Trophoblast cell (in vitro differentiated cells and primary cell): Measurements from ENCODE around the gene ODC1.
"Not testable (repeated sequence)": the region's sequence is repeated elsewhere in the genome, so short reads cannot be mapped to it uniquely, and the experiment has no call there.

Experiments used
- DNase-seq, 2 donors: peaks; one replicate each; pipeline ENCODE4 v3.0.0-alpha.2; 2016
- H2AFZ ChIP-seq: 2 replicates; pipeline ENCODE4 v1.6.1; 2013; ENCODE audit warnings: low read length, moderate library complexity, mild to moderate bottlenecking; ENCODE audit not compliant: insufficient read depth, poor library complexity
- H2AK5ac ChIP-seq: 2 replicates; pipeline ENCODE4 v1.6.1; 2013; ENCODE audit warnings: mild to moderate bottlenecking, low read length
- H2BK120ac ChIP-seq: 2 replicates; pipeline ENCODE4 v1.6.1; 2013; ENCODE audit warnings: low read length, mild to moderate bottlenecking, moderate library complexity; ENCODE audit not compliant: insufficient read depth, poor library complexity
- H2BK12ac ChIP-seq: 2 replicates; pipeline ENCODE4 v1.6.1; 2013; ENCODE audit warnings: mild to moderate bottlenecking, low read length, moderate library complexity
- H2BK5ac ChIP-seq: 2 replicates; pipeline ENCODE4 v1.6.1; 2013; ENCODE audit warnings: low read length, low read depth, moderate library complexity, mild to moderate bottlenecking; ENCODE audit not compliant: poor library complexity
- H3K14ac ChIP-seq: 2 replicates; pipeline ENCODE4 v1.6.1; 2013; ENCODE audit warnings: mild to moderate bottlenecking, low read length
- H3K18ac ChIP-seq: 2 replicates; pipeline ENCODE4 v1.6.1; 2013; ENCODE audit warnings: mild to moderate bottlenecking, low read length
- H3K23ac ChIP-seq: 2 replicates; pipeline ENCODE4 v1.6.1; 2013; ENCODE audit warnings: low read length
- H3K27ac ChIP-seq: 2 replicates; pipeline ENCODE4 v1.5.1; 2013; ENCODE audit warnings: low read depth, mild to moderate bottlenecking, inconsistent platforms, low read length, moderate library complexity
- H3K27me3 ChIP-seq: 2 replicates; pipeline ENCODE4 v1.6.1; 2013; ENCODE audit warnings: inconsistent platforms, mild to moderate bottlenecking, low read length, moderate library complexity; ENCODE audit not compliant: insufficient read depth
- H3K36me3 ChIP-seq, 2 experiments: 1 replicate in 1 of 2; 2 replicates in 1 of 2; pipeline ENCODE4 v1.6.1; 2013; ENCODE audit warnings: low read length in 2 of 2, mild to moderate bottlenecking in 2 of 2, moderate library complexity in 1 of 2; ENCODE audit not compliant: insufficient read depth in 2 of 2, control insufficient read depth in 1 of 2
- H3K4ac ChIP-seq: 2 replicates; pipeline ENCODE4 v1.6.1; 2013; ENCODE audit warnings: low read depth, mild to moderate bottlenecking, low read length, moderate library complexity
- H3K4me1 ChIP-seq, 2 experiments: 1 replicate in 1 of 2; 2 replicates in 1 of 2; pipeline ENCODE4 v1.6.1; 2013; ENCODE audit warnings: low read length in 2 of 2, mild to moderate bottlenecking in 2 of 2, moderate library complexity in 1 of 2; ENCODE audit not compliant: insufficient read depth in 2 of 2, control insufficient read depth in 1 of 2
- H3K4me2 ChIP-seq: 2 replicates; pipeline ENCODE4 v1.6.1; 2013; ENCODE audit warnings: inconsistent platforms, mild to moderate bottlenecking, low read length, moderate library complexity
- H3K4me3 ChIP-seq: 2 replicates; pipeline ENCODE4 v1.5.1; 2013; ENCODE audit warnings: mild to moderate bottlenecking, low read depth, low read length, inconsistent platforms
- H3K79me1 ChIP-seq: one replicate; pipeline ENCODE4 v1.6.1; 2013; ENCODE audit warnings: low read length
- H3K79me2 ChIP-seq: 2 replicates; pipeline ENCODE4 v1.6.1; 2013; ENCODE audit warnings: low read length, mild to moderate bottlenecking; ENCODE audit not compliant: control insufficient read depth, insufficient read depth, poor library complexity
- H3K9ac ChIP-seq: 2 replicates; pipeline ENCODE4 v1.6.1; 2013; ENCODE audit warnings: mild to moderate bottlenecking, low read length
- H3K9me3 ChIP-seq: 2 replicates; pipeline ENCODE4 v1.6.1; 2013; ENCODE audit warnings: low read depth, mild to moderate bottlenecking, control low read depth, inconsistent platforms, low read length; ENCODE audit not compliant: insufficient read depth
- H4K12ac ChIP-seq: 2 replicates; pipeline ENCODE4 v1.6.1; 2013; ENCODE audit warnings: low read depth, mild to moderate bottlenecking, low read length, moderate library complexity
- H4K8ac ChIP-seq: 2 replicates; pipeline ENCODE4 v1.6.1; 2013; ENCODE audit warnings: low read depth, mild to moderate bottlenecking, low read length, moderate library complexity
- H4K91ac ChIP-seq: one replicate; pipeline ENCODE4 v1.6.1; 2013; ENCODE audit warnings: low read depth, mild to moderate bottlenecking, low read length, moderate library complexity
- WGBS: extraction: QIAGEN DNeasy Blood & Tissue Kit; methylation state at CpG from one replicate; pipeline ENCODE4 v1.1.7; 2013; ENCODE audit warnings: missing lambda C conversion rate; ENCODE audit not compliant: insufficient read length, insufficient coverage; ENCODE audit errors: extremely low coverage; 5-methylcytosine and 5-hydroxymethylcytosine counted together

ODC1 gene

DNA sequence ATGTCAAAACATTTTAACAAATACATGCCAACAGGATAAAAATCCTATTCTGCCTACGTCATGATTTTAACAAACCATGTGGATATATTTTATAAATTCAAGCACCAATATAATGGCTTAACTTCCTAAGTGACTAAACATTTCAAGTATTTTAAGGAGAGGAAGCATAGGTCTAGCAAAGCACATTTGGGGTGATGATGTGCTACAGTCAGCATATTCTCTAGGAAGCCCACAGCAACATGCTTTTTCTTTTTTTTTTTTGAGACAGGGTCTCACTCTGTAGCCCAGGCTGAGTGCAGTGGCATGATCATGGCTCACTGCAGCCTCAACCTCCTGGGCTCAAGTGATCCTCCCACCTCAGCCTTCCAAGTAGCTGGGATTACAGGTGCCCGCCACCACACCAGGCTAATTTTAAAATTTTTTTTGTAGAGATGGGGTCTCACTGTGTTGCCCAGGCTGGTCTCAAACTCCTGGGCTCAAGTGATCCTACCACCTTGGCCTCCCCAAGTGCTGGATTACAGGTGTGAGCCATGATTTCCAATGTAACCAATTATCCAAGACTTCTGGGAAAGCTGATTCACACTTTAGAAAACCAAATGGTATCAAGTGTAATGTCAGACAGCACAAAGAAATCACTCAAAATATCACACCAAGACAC is 5.5 kb downstream of the ODC1 start:
- not testable (repeated sequence) for H4K8ac ChIP-seq, H4K12ac ChIP-seq, H3K9ac ChIP-seq, H3K79me2 ChIP-seq, H3K79me1 ChIP-seq, H2BK5ac ChIP-seq, DNase-seq, H3K9me3 ChIP-seq, H3K4me3 ChIP-seq, H3K18ac ChIP-seq, H3K4me1 ChIP-seq, H2BK12ac ChIP-seq, H2AFZ ChIP-seq, H3K27me3 ChIP-seq, H3K27ac ChIP-seq, H3K4ac ChIP-seq, H2BK120ac ChIP-seq, H2AK5ac ChIP-seq, H3K23ac ChIP-seq, H3K14ac ChIP-seq, H3K4me2 ChIP-seq, H4K91ac ChIP-seq
- no CpG with 5 or more reads among the region's 2 CpGs for WGBS
- peaks cover 25 to 41% of the 10 kb centered on the region in 2 experiments for H3K36me3 ChIP-seq

DNA sequence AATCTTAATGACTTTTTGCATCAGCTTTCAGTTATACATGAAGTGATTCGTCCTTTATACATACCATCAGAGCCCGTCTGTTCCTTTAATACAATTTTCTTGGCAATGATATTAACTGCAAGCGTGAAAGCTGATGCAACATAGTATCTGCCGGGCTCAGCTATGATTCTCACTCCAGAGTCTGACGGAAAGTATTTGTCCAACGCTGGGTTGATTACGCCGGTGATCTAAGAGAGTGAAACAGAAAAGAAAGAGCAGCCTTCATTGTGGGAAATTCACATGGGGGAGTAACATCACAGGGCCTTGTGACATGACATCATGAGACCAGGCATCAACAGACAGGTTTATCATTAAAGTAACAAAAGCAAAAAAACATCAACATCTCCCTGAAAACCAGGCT is 6.2 kb downstream of the ODC1 start:
- peaks cover 2% of the 10 kb centered on the region for H3K9me3 ChIP-seq
- no peak overlapping the region for H2AFZ ChIP-seq
- no peak overlapping the region for H3K4me2 ChIP-seq
- no peak overlapping the region for H2BK12ac ChIP-seq
- H3K27ac ChIP-seq: no peak overlapping the region
- H3K4ac ChIP-seq: no peak overlapping the region
- no peak overlapping the region for H4K91ac ChIP-seq
- peaks cover 2% of the 10 kb centered on the region for H3K79me2 ChIP-seq
- WGBS: no CpG with 5 or more reads among the region's 8 CpGs
- no peak overlapping the region for H3K9ac ChIP-seq
- DNase-seq: no peak
- H2BK120ac ChIP-seq: no peak overlapping the region
- no peaks in the 10 kb centered on the region for H3K79me1 ChIP-seq
- no peaks in the 10 kb centered on the region for H3K4me1 ChIP-seq
- no peak overlapping the region for H2AK5ac ChIP-seq
- H3K14ac ChIP-seq: no peak overlapping the region
- no peak overlapping the region for H2BK5ac ChIP-seq
- peaks cover 25 to 41% of the 10 kb centered on the region in 2 experiments for H3K36me3 ChIP-seq
- H4K12ac ChIP-seq: no peak overlapping the region
- H3K18ac ChIP-seq: no peak overlapping the region
- no peaks in the 10 kb centered on the region for H3K27me3 ChIP-seq
- H4K8ac ChIP-seq: no peak overlapping the region
- no peak overlapping the region for H3K4me3 ChIP-seq
- no peak overlapping the region for H3K23ac ChIP-seq

GRCh38 chr2:10440736-10441135 is 7.4 kb downstream of the ODC1 start:
- Histone ChIP-seq H3K4me1 (no peaks in the 10 kb centered on the region), H3K9ac (no peak overlapping the region), H3K9me3 (peaks cover 2% of the 10 kb centered on the region), H3K79me1 (no peaks in the 10 kb centered on the region), H2BK12ac (no peak overlapping the region), H3K27ac (no peak overlapping the region), H2AFZ (no peak overlapping the region), H4K91ac (no peak overlapping the region), H3K23ac (no peak overlapping the region), H4K12ac (no peak overlapping the region), H2BK5ac (no peak overlapping the region), H2BK120ac (no peak overlapping the region), H3K27me3 (no peaks in the 10 kb centered on the region), H3K14ac (no peak overlapping the region), H3K79me2 (no peaks in the 10 kb centered on the region), H3K4me3 (no peak overlapping the region), H2AK5ac (no peak overlapping the region), H3K4me2 (no peak overlapping the region), H3K36me3 (peaks cover 25 to 41% of the 10 kb centered on the region in 2 experiments), H4K8ac (no peak overlapping the region), H3K18ac (no peak overlapping the region), H3K4ac (no peak overlapping the region)
- DNase-seq: no peak
- no CpG with 5 or more reads among the region's 6 CpGs for WGBS

GRCh38 chr2:10439971-10440370 is 8.2 kb downstream of the ODC1 start:
- no peaks in the 10 kb centered on the region for H3K27me3 ChIP-seq
- H2BK5ac ChIP-seq: no peak overlapping the region
- H3K4me2 ChIP-seq: no peak overlapping the region
- no peak overlapping the region for H4K91ac ChIP-seq
- no peaks in the 10 kb centered on the region for H3K79me1 ChIP-seq
- peaks cover 2% of the 10 kb centered on the region for H3K9me3 ChIP-seq
- no peak overlapping the region for H3K23ac ChIP-seq
- WGBS: no CpG with 5 or more reads among the region's 8 CpGs
- no peak overlapping the region for H4K8ac ChIP-seq
- H3K14ac ChIP-seq: no peak overlapping the region
- H3K9ac ChIP-seq: no peak overlapping the region
- H2AFZ ChIP-seq: no peak overlapping the region
- no peak overlapping the region for H3K4ac ChIP-seq
- H3K27ac ChIP-seq: no peak overlapping the region
- no peak overlapping the region for H4K12ac ChIP-seq
- no peaks in the 10 kb centered on the region for H3K79me2 ChIP-seq
- DNase-seq: no peak
- H3K4me3 ChIP-seq: no peak overlapping the region
- H2AK5ac ChIP-seq: no peak overlapping the region
- no peaks in the 10 kb centered on the region for H3K4me1 ChIP-seq
- H2BK12ac ChIP-seq: no peak overlapping the region
- H2BK120ac ChIP-seq: no peak overlapping the region
- H3K36me3 ChIP-seq: peaks cover 25 to 41% of the 10 kb centered on the region in 2 experiments
- no peak overlapping the region for H3K18ac ChIP-seq
